ENCODE data around the gene SELENOF. TPM values are rescaled to one million over a fixed set of nuclear protein-coding genes. Genes with fewer than 3 reads are reported as not detected.

SELENOF gene
- total and polyA plus RNA-seq, 12 donors: 54.1 to 394 (median 197) TPM

- TF ChIP-seq POLR2A (IDR thresholded peaks at IDR 0.05) (no peak), CTCF (IDR thresholded peaks at IDR 0.05) (no peak)
- intact Hi-C loops (cut with DNase I): no loop called here
- Histone ChIP-seq H3K4me3 (no peak overlapping the region), H3K36me3 (replicated peaks in 1 of 2) (no peaks in the 10 kb centered on the region), H3K9me3 (replicated peaks in 1 of 3) (no peaks in the 10 kb centered on the region), H3K4me1 (replicated peaks in 1 of 2) (peaks cover 0 to 8% of the 10 kb centered on the region in 2 donors), H3K27me3 (no peaks in the 10 kb centered on the region), H3K27ac (no peak overlapping the region)
- no peak for DNase-seq
Measured at GRCh38 chr1:86866665-86867064, 47.3 kb downstream of the SELENOF start.

DNA sequence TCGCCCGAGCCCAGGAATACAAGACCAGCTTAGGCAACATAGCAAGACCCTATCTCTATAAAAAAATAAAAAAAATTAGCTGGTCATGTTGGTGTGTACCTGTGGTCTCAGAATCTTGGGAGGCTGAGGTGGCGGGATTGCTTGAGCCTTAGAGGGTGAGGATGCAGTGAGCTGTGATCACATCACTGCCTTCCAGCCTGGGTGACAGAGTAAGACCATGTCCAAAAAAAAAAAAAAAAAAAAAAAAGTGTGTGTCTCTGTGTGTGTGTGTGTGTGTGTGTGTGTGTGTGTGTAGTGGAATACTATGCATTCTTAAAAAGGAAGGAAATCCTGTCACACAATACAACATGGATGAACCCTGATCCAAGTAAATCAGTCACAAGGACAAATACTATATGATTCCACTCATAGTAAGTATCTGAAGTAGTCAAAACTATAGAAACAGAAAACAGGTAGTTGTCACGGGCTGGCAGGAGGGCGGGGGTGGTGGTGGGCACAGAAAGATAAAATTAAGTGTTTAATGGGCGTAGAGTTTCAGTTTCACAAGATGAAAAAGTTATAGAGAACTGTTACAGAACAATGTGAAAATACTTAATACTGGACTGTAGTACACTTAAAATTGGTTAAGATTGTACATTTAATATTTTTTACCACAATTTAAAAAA lies 47.8 kb downstream of the SELENOF start:
- Histone ChIP-seq H3K27me3 (no peaks in the 10 kb centered on the region), H3K36me3 (replicated peaks in 1 of 2) (no peaks in the 10 kb centered on the region), H3K27ac (no peak overlapping the region), H3K4me3 (no peak overlapping the region), H3K9me3 (replicated peaks in 1 of 3) (no peaks in the 10 kb centered on the region), H3K4me1 (replicated peaks in 1 of 2) (peaks cover under 1 to 11% of the 10 kb centered on the region in 2 donors)
- no peak for TF ChIP-seq CTCF (IDR thresholded peaks at IDR 0.05)
- TF ChIP-seq POLR2A (IDR thresholded peaks at IDR 0.05): no peak
- intact Hi-C loops (cut with DNase I): no loop called here
- WGBS, 4 donors: 89 to 96% (median 95%) methylated on average over 6 of the region's 6 CpGs
- no peak for DNase-seq

DNA sequence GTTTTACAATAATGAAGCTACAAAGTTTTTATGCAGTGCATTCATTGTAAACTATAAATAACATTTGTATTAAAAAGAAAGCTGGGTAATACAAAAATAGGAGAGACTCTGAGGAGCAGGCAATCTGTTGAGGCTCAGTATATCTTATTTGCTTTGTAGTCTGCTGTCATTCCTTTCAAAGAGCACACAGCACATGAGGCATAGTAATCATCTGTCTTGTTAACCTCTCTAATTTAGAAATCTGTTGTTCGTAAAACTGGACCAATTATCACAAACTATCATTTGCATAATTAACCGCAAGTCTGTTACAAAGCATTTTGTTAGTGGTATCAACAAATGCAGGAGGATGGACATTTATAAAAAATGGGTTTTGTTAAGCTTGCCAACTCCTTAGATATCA lies 51.0 kb downstream of the SELENOF start:
- Histone ChIP-seq H3K9me3 (replicated peaks in 1 of 3) (no peaks in the 10 kb centered on the region), H3K36me3 (replicated peaks in 1 of 2) (no peaks in the 10 kb centered on the region), H3K27ac (no peak overlapping the region), H3K4me1 (replicated peaks in 1 of 2) (peaks cover 10 to 14% of the 10 kb centered on the region in 2 donors), H3K27me3 (no peaks in the 10 kb centered on the region), H3K4me3 (no peak overlapping the region)
- WGBS, 4 donors: 93 to 98% (median 97%) methylated on average over 2 of the region's 2 CpGs
- TF ChIP-seq POLR2A (IDR thresholded peaks at IDR 0.05): no peak
- no peak for TF ChIP-seq CTCF (IDR thresholded peaks at IDR 0.05)
- intact Hi-C loops (cut with DNase I): no loop called here
- DNase-seq: no peak

DNA sequence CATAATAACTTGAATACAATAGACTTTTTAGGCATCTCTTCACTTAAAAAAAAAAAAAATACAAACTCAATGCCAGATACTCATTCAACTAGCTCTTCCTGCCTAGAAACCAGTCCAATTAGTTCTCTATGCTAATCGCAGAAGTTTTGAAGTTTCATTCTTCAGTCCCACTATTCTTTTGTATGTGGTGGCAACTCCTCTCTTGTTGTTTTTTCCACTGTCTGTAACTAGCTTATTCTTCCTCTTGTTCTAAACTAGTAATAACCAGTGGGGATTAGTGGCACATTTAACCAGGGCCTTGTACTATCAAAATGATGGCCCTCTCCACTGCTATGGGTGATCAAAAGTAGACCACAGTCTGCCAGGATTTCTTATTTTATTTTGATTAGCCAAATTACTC lies 52.5 kb downstream of the SELENOF start:
- intact Hi-C loops (cut with DNase I): no loop called here
- no peak overlapping the region for H3K27ac ChIP-seq
- H3K36me3 ChIP-seq (replicated peaks in 1 of 2): no peaks in the 10 kb centered on the region
- H3K9me3 ChIP-seq (replicated peaks in 1 of 3): no peaks in the 10 kb centered on the region
- H3K4me1 ChIP-seq (replicated peaks in 1 of 2): peaks cover 10 to 14% of the 10 kb centered on the region in 2 donors
- no peak overlapping the region for H3K4me3 ChIP-seq
- DNase-seq: no peak
- 80 to 95% (median 92%) methylated on average over 1 of the region's 1 CpG for WGBS, 4 donors
- TF ChIP-seq POLR2A (IDR thresholded peaks at IDR 0.05) (no peak), CTCF (IDR thresholded peaks at IDR 0.05) (no peak)
- H3K27me3 ChIP-seq: no peaks in the 10 kb centered on the region
